Endometrial microvascular endothelial cells (primary cell): ENCODE measurements around the gene DPF3. TPM values are rescaled to one million over a fixed set of nuclear protein-coding genes. Genes with fewer than 3 reads are reported as not detected.

Experiments
- in situ Hi-C: cut with HindIII; loops from 2 replicates; pipeline ENCODE4 v1.10.0; 2017; ENCODE audit warnings: low sequenced_read_pairs, low pct_unique_long_range_greater_than_20kb; ENCODE audit errors: inconsistent ontology term
- total RNA-seq: library from RNA; depleted of rRNA; stranded (reverse); fragments of >200 nt; gene quantifications from one replicate; pipeline ENCODE4 v1.2.3, GENCODE V29; 2015; ENCODE audit errors: inconsistent ontology term

The DPF3 gene
- total RNA-seq, 1 donor from 2014 or later, result 6.5 TPM

GRCh38 chr14:72851635-72852034 lies 42.3 kb downstream of the DPF3 start:
- in situ Hi-C loops, result no loop called here

- in situ Hi-C loops, result no loop called here
Measured at GRCh38 chr14:72850360-72850759, 43.5 kb downstream of the DPF3 start.

- in situ Hi-C loops, result no loop called here
Measured at GRCh38 chr14:72849222-72849621, 44.7 kb downstream of the DPF3 start.

GRCh38 chr14:72847721-72848120 lies 46.2 kb downstream of the DPF3 start:
- in situ Hi-C loops, result no loop called here

GRCh38 chr14:72845683-72846082 lies 48.2 kb downstream of the DPF3 start:
- in situ Hi-C loops, result no loop called here

- in situ Hi-C loops, result no loop called here
Measured at GRCh38 chr14:72845196-72845595, 48.7 kb downstream of the DPF3 start.

- in situ Hi-C loops, result no loop called here
Measured at GRCh38 chr14:72844524-72844923, 49.4 kb downstream of the DPF3 start.

GRCh38 chr14:72839753-72840607 lies 53.9 kb downstream of the DPF3 start:
- in situ Hi-C loops, result no loop called here

- in situ Hi-C loops, result no loop called here
Measured at GRCh38 chr14:72839351-72839750, 54.5 kb downstream of the DPF3 start.

- in situ Hi-C loops, result no loop called here
Measured at GRCh38 chr14:72836085-72836484, 57.8 kb downstream of the DPF3 start.

GRCh38 chr14:72833174-72833573 lies 60.7 kb downstream of the DPF3 start:
- in situ Hi-C loops, result no loop called here

- in situ Hi-C loops, result no loop called here
Measured at GRCh38 chr14:72830786-72831594, 62.9 kb downstream of the DPF3 start.

- in situ Hi-C loops, result no loop called here
Measured at GRCh38 chr14:72830356-72830755, 63.5 kb downstream of the DPF3 start.

GRCh38 chr14:72828604-72829003 lies 65.3 kb downstream of the DPF3 start:
- in situ Hi-C loops, result no loop called here

- in situ Hi-C loops, result no loop called here
Measured at GRCh38 chr14:72826039-72826438, 67.9 kb downstream of the DPF3 start.

GRCh38 chr14:72825486-72825885 lies 68.4 kb downstream of the DPF3 start:
- in situ Hi-C loops, result no loop called here

- in situ Hi-C loops, result no loop called here
Measured at GRCh38 chr14:72824051-72824450, 69.8 kb downstream of the DPF3 start.

- in situ Hi-C loops, result no loop called here
Measured at GRCh38 chr14:72822946-72823611, 70.8 kb downstream of the DPF3 start.

- in situ Hi-C loops, result no loop called here
Measured at GRCh38 chr14:72818998-72819397, 74.9 kb downstream of the DPF3 start.

- in situ Hi-C loops, result no loop called here
Measured at GRCh38 chr14:72816287-72816686, 77.6 kb downstream of the DPF3 start.
